K562 treated with DMSO at 1 percent for 48 hours (cell line): ENCODE measurements around the gene CMTM1. TPM values are rescaled to one million over a fixed set of nuclear protein-coding genes. Genes with fewer than 3 reads are reported as not detected.

Source experiments
- total RNA-seq: library from RNA; unstranded; fragments of 300-600 nt; gene quantifications from 2 replicates; pipeline ENCODE4 v1.2.3, GENCODE V29; 2022; ENCODE audit warnings: low replicate concordance; ENCODE audit errors: extremely low read depth

Gene CMTM1, protein sequence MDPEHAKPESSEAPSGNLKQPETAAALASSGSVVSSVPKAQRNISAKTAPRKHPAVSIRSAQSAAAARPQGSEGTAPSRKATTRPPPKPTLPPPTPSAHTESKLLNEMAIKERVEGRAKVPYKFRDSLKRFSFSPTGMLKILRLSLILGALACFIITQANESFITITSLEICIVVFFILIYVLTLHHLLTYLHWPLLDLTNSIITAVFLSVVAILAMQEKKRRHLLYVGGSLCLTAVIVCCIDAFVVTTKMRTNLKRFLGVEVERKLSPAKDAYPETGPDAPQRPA
- not detected in 2 replicates for total RNA-seq

DNA sequence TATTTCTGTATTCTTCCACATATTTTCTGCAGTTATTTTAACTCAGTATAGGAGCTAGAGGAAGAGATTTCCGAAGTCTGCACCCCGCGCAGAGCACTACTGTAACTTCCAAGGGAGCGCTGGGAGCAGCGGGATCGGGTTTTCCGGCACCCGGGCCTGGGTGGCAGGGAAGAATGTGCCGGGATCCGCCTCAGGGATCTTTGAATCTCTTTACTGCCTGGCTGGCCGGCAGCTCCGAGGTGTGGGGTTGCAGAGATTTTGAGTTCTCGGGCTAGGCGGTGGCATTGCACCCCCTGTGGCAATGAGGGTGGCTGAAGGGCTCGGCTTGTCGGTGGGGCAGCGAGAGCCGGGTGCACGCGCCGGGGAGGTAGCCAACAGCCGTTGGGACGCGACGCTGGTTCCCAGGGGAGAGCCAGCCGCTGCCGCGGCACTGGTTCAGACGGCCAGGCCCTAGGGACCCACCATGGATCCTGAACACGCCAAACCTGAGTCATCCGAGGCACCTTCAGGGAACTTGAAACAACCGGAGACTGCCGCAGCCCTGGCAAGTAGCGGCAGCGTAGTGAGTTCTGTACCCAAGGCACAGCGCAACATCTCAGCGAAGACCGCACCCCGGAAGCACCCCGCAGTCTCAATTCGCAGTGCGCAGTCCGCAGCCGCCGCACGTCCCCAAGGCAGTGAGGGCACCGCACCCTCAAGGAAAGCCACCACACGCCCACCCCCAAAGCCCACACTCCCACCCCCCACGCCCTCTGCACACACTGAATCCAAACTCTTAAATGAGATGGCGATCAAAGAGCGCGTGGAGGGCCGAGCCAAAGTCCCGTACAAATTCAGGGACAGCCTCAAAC, at the start of gene CMTM1:
CMTM1 (plus strand) TSS at position 389 of the 851 bp plus-strand sequence; CDS start at position 464, 75 bp downstream.

DNA sequence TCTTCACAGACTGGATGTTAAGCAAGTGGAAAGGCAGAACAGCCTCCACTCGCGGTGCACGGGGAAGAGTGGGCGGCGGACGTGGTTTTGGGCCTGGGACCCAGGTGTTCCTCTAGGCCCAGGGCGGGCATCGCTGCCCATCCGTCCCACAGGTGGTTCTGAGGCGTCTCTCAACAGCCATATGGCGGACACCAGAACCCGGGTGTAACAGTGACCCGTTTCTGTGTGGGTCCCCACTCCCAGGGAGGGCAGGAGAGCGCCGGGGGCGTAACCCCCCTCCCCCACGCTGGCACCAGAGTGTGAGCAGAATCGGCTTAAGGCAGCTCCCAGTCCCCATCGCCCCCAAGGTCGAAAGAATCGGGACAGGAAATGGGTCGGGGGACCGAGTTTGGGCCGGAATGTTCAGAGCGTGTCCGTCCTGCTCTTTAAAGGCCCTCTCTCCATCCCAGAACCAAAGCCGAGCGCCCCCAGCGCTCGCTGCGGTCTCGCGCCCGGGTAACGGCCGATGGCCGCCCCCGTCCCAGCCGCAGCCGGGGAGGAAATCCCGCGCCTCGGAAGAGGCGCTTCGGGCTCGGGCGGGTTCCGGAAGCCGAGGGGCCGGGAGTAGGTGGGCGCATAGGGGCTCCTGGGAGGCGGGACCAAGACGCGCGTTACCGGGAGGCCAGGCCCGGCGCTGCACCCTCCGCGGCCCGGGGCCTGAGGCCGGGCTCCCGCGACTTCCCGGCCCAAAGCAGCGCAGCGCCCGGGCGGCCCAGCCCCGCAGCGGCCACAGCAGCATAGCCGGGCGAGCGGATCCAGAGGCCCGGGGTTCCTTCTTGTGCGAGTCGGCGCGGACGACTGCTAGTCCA, 16.7 kb upstream of the CMTM1 start, which contains the start of gene TK2:
TK2 (minus strand) TSS at position 839 of the 848 bp plus-strand sequence; CDS start at position 778, 61 bp downstream.

DNA sequence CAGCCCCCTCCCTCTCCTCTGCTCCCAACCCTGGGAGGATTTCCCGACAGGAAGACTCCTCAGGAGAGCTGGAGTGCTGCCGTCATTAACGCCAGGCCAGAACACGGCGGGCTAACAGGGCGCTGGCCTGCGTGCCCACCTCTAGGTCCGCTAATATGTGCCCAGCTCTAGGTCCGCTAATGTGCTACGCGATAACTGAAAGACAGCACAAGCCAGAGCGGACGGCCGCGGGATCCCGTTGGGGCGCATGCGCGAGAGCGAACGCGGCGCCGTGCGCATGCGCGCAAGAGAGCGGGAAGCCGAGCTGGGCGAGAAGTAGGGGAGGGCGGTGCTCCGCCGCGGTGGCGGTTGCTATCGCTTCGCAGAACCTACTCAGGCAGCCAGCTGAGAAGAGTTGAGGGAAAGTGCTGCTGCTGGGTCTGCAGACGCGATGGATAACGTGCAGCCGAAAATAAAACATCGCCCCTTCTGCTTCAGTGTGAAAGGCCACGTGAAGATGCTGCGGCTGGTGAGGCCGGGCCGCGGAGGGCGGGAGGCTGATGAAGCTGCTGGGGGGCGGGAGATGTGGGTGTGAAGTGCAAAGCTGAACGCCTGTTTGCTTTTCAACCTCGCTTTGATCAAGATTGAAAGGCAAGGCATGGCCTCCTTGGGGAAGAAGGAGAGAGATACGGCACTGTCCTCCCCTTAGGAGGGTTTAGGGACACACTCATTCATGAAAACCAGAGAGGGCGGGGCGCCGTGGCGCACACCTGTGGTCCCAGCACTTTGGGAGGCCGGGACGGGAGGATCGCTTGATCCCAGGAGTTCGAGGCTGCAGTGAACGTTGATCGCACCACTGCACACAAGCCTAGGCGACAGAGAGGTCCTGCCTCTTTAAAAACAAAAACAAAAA, 13.7 kb upstream of the CMTM1 start, which contains the start of gene CKLF:
CKLF (plus strand) TSS at position 291 of the 892 bp plus-strand sequence; CDS start at position 431, 140 bp downstream.

DNA sequence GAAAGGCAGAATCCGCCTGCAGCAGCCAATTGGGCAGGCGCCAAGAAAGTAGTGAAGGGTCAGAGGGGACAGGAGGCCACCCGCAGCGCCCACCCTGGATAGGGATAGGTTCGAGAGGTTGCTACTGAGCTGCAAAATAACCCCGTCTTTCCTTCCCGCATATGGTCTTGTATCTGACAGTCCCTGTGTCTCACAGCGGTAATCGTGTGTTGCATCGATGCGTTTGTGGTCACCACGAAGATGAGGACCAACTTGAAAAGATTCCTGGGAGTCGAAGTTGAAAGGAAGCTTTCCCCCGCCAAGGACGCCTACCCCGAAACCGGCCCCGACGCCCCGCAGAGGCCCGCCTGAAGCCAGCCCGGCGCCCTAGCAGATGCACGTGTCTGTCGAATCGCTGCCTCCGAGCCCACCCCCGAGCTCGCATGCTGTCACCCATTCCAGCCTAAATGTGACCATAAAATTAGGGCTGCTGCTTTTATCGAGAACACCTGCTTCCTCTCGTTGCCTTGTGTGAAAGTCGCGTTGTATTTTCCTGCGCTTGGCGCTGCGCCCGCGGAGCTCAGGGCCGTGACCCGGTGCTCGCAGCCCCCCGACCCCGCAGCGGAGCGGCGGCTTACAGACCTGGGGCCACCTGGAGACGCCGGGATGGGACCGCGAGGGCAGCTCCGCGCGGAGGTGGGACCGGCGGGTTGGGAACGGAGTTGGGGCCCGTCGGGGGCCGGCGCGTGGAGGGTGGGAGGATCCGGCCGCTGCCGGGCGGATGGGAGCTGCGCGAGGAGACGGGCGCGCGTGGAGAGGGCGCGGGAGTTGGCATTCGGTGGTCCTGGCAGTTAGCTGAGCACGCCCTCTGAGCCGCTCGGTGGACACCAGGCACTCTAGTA, 12.7 kb downstream of the CMTM1 start, which contains the start of gene CMTM2:
CMTM2 (plus strand) TSS at position 813 of the 881 bp plus-strand sequence. CDS start 145 bp downstream, outside the sequence.

DNA sequence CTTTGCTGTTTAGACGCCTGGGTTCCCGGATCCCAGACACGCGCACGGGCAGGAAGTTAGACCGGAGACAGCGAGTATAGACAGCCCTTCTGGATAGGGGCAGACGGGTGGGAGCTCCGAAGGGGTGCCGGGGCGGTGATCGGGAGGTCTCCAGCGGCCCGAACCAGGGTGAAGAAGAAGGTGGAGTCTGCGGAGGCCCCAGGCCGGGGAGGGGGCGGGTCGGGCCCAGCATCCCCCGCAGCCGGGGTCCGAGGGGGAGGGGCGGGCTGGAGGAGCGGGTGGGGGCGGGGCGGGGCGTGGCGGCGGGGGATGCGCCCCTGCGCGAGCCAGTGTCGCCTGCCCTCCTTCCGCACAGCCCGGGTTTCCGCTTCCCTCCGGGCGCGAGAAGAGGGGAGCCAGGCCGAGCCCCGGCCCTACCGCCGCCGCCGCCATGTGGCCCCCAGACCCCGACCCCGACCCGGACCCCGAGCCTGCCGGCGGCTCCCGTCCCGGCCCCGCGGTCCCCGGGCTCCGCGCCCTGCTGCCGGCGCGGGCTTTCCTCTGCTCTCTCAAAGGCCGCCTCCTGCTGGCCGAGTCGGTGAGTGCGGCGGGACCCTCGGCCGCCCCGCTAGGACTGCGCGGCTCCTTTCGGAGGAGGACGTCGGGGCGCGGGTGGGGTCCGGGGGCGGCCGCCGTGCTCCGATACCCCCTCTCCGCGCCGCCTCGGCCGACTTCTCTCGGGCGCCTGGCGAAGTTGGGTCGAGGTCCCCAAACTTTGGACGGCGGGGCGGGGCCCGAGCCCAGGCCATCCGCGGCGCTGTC, 38.3 kb downstream of the CMTM1 start, which contains the start of gene CMTM3:
CMTM3 (plus strand) TSS at position 329 of the 801 bp plus-strand sequence; CDS start at position 431, 102 bp downstream.

Other genes with a start within 250 kb of the CMTM1 start
- not detected in 2 replicates for gene CDH5, start 199.7 kb upstream of the CMTM1 start, total RNA-seq
- gene BEAN1, start 139.1 kb upstream of the CMTM1 start, total RNA-seq: not detected in 2 replicates
- not detected in 2 replicates for gene TK2, start 16.3 kb upstream of the CMTM1 start, total RNA-seq
- gene CKLF, start 13.9 kb upstream of the CMTM1 start, total RNA-seq: not detected in 2 replicates
- not detected in 2 replicates for gene CMTM2, start 13.0 kb downstream of the CMTM1 start, total RNA-seq
- not detected in 2 replicates for gene CMTM3, start 38.3 kb downstream of the CMTM1 start, total RNA-seq
- gene CMTM4, start 130.3 kb downstream of the CMTM1 start, total RNA-seq: not detected in 2 replicates
- not detected in 2 replicates for gene DYNC1LI2, start 185.2 kb downstream of the CMTM1 start, total RNA-seq
- not detected in 2 replicates for gene TERB1, start 235.1 kb downstream of the CMTM1 start, total RNA-seq